HG02571 (cell line): ENCODE results near the gene SCD5.

Experiments
- ATAC-seq: cut with Tn5 transposase; IDR thresholded peaks from one replicate; pipeline ENCODE4 v1.9.1; 2021; ENCODE audit warnings: mild to moderate bottlenecking, moderate library complexity; ENCODE audit not compliant: unreplicated experiment

Gene SCD5

DNA sequence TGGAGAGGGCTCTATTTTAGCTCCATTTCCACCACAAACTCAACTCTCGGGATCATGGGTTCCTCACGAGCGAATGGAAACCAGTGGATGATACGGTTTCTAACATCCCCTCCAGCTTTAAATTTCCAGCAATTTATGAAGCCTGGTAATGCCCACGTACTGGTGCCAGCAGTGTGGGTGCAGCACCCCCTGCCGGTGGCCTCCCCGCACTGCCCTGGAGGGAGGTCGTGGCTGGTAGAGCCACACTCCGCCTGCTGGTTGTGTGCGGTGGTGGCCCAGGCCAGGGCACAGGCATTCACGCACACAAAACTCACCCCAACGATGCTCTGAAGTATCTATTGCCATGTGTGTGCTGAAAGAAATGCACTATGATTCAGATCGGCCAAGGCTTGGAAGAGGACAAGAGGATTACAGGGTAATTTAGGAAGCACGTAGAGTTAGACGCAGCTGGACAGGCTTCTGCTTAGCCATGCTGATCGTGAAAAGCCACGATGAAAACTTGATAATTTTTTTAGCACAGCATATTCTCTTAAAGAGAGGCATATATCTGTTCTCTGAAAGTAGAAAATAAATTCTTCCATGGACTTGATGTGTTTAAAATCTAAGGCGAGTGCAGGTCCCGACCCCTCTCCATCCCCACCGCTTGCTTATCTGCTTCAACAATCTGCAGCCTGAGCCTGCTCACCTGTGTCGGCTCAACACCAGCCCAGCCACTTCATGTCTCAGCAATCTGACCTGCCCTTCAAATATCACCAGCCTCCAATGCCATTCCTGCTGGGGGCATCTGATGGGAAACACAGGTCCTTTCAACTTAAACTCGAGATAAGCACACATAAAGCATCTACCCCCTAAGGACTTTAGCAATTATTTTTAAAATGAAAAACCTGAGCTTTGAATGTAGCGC is 59.1 kb downstream of the SCD5 start:
- ATAC-seq, result peak; percentile 98

DNA sequence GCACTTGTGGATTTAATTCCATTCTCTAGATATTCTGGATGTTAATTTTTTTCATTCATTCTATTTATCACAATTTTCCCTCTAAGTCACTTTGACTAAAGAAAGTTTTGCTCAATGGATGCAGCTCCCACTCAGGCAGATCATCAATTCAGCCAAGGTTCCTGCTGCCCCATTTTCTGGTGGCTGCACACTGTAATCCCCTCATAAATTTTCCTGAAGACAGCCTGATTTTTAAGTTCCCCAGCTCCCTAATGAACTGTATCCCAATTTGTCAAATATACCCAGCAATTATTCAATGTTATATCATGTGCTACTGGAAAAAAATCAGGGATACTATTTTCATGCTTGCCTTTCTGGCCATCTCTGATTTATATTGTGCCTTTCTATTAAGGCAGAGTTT is 61.2 kb downstream of the SCD5 start:
- ATAC-seq, result no peak

DNA sequence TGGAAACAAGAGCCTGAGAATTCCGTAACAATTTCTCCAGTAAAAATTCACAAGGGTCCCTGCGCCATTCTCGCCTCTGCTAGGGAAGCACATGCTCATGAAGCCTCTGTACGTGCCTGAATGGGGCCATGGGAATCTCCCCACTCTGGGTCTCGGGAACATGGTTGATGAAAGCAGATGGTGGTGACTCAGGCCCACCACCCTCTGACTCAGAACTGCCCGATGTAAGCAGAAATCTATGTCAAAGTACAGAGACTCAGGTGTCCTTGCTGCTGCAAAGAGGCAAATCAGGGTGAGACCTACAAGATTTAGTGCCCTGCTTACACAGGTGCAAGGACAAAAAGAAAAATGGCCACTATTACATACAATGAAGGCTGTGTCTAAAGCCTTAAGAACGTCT is 65.0 kb downstream of the SCD5 start:
- no peak for ATAC-seq

DNA sequence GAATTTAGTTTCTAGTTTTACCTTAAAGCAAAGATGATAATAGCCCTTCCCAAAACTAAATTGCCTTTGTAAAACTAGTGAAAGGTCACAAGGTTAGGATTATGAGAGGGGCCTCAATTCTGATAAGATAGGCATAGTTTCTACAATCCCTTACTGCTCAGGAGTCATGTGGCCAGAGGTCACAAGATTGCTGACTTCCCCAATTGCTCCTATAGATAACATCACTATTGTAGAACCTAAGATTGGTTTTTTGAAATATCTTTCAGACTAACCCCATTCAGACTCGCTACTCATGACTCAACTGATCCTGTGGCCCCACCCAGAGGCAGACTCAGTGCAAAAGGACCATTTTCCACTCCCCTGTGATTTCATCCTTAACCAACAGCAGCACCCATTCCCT is 70.3 kb downstream of the SCD5 start:
- ATAC-seq, result no peak

DNA sequence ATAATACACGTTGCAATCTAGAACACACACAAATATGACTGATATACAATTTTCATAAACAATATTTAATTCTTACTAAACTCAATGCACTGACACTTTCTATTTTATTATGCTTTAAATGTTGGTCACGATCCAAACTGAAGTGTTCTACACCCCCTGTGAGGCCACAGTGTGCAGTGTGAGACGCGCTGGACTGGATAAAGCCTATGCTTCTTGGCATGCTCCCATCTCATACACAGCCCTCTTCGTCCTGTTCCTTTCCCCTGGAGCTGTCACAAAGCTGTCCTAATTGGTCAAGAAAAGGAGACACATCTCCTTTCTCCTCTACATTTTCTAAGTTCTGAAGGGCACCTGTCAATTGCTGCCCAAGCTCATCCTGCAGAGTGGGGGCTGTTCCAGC is 72.0 kb downstream of the SCD5 start:
- no peak for ATAC-seq

DNA sequence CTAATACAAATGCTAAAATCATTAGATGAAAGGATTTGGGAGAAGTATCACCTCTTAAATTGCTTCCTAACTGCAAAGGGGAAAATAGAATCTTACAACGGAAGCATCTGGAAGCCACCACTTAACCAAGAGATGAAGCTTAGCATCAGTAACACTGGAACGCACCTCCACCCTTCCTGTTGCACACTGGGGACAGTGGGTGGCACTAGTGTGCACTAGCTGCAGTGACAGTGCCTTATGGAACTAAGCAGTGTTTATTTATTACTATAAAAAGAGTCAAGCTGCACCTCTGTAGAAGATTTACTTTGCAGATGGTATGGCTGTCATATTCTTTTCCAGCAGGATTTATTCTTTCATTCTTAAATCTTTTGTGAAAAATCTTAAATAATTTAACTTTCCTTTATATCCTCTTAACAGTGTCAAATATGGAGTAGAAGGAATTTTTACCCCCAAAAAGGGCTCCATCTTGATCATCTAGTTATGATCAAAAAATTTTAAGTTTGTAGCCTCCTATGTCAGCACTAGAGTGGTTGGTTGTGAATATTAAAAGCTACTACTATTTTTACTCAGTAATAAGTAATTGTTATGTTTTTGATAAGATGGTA is 76.7 kb downstream of the SCD5 start:
- no peak for ATAC-seq

DNA sequence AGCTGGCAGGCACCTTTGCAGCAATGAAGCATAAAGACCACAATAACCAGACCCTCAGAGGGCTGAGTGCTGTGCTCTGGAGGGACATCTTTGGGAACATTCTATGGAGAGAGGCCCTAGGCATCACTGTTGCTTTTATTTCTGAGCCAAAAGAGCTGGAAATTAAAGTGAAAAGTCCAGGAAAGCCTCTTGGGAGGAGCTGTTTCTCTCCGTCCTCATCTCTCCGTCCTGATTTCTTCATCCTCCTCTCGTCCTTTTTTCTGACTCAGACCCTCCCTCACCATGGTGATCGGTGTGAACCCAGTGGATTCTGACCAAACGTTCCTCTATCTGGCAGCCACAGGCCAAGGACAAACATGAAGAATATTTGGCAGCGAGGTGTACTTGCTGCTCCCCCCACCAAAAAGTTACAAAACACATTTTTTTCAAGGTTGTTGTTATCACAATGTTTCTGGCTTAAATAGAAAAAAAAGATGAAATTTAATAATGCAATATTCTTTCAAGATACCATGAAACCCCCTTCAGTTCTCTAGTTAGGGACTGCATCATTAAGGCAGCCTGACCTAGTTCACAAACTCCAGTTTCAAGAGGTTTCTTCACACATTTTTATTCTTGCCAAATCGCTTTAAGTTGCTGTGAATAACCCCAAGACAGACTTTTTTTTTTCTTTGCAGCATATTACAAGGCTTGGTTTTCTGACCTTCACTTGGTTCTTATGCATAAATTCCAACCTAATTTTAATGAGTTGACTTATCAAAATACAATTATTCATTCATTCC is 80.2 kb downstream of the SCD5 start:
- ATAC-seq, result no peak

DNA sequence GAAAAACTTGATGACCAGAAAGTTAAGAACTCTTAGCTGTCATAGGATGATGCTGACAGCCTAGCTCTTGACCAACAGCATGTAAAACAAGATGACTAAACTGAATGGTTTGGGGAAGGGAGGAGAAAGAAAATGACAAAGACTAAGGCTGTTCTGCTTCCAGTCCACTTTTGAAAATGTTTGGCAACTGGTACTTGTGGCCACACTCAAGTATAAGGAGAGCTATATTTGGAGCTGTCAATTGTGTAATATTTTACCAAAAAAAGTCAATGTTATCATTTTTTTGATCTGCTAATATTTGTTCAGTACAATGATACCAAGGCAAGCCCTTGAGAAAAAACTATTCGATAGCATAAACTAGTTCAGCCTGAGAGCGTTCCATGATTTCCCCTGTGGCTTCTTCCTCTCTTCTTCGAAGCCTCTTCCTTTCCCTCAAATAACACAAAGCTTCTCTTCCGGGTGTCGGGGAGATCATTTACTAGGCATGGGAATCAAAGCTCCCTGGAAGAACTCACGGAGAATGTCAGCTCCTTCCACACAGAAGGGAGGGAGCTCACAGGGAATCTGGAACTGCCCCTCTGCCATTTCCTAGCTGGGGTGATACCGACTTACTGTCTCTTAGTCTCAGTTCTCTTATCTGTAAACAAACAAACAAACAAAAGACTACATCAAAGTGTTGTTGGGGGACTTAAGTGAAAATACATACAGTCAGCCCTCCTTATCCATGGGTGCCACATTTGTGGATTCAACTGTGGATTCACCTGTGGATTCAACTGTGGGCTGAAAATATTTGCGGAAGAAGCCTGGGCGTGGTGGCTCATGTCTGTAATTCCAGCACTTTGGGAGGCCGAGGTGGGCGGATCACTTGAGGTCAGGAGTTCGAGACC is 82.6 kb downstream of the SCD5 start:
- no peak for ATAC-seq

DNA sequence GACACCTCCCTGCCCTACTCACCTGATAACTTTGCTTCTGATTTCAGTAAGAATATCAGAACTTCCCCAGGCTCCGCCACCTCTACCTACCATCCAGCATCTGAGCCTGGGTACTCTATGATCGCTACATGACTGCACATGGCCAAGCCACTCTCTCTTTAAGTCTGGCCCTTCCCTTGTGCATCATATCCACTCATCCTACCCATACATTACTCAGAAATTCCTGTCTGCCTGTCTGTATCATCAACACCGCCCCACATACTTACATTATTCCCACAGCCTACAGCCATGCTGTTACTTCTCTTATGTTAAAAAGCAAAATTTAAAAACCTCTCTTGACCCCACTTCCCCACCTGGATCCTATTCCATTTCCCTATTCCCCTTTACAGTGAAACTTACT is 84.7 kb downstream of the SCD5 start:
- ATAC-seq, result no peak

DNA sequence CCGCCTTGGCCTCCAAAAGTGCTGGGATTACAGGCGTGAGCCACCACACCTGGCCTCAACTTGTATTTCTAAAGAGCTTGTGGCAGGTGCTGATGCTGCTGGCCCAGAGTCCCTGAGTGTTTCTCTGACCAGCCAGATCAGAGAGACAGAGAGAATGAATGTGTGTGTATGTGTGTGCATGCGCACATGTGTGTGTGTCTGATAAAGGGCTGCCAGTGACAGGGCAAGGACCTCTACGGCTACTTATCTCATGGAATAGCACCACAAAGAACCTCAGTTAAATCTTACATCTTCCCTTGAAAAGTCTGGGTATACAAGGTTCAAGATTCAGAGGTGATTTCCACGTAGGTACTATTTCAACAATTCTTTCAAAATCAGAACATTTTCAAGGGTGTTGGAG is 86.0 kb downstream of the SCD5 start:
- no peak for ATAC-seq

DNA sequence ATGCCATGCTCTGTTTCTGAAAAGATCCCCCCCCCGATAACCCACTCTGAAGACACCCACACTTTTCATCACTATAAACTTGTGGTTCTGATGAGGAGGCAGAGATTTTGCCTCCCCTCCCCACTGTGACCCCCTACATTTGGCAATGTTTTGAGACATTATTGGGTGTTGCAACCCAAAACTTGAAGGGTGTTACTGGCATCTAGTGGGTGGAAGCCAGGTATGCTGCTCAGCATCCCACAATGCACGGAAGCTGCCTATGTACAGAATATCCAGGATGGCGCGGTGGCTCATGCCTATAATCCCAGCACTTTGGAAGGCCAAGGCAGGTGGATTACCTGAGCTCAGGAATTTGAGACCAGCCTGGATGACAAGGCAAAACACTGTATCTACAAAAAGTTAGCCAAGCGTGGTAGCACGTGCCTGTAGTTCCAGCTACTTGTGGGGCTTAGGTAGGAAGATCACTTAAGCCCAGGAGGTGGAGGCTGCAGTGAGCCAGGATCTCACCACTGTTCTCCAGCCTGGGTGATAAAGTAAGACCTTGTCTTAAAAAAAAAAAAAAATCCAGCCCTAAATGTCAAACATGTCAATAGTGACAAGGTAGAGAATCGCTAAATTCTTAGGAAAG is 87.3 kb downstream of the SCD5 start:
- no peak for ATAC-seq

DNA sequence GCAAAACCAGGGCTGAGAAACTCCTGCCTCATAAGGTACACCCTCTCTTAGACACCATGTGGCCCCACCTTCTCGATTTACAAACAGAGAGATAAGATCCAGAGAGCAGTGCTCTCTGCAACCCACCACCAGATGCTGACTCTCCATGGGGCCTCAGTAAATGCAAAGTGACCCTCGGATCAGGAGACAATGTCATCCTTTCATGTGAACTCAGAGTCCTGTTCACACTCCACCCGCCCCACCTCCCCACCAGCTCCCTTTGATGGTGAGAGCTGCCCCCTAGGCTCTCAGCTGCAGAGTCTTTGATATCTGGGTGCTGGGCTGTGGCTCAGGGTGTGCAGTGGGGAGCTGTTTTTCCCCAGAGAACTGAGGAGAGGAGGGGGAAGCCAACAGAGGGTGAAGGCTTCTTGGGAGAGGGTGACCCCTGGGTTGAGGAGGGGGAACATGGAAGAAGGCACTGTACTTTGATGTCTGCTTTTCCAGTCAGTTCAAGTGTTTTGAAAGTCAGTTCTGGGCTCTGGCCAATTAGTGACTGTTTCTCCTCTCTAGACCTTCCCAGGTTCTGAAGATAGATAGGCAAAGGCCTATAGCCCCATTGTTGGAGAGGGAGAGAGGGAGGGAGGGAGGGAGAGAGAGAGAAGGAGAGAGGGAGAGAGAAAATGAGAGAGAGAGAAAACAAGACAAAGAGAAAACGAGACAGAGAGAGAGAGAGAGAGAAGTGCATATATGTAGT is 88.2 kb downstream of the SCD5 start:
- no peak for ATAC-seq

DNA sequence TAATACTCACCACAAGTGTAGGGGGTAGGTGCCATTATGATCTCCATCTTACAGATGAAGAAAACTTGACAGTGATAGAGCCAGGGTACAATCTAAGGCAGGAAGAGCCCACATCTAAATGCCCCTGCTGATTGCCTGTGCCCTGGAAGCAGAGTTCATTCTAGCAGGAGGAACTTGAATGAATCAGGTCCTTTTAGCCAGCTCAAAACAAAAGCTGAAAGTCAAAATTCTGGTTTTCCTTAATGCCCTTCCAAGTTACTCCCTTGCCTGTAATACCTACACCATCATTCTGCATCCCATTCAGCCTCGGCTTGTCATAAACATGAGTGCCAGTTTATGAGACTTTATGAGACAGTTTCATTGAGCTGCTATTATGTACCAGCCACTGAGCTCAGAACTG is 89.6 kb downstream of the SCD5 start:
- ATAC-seq, result no peak

DNA sequence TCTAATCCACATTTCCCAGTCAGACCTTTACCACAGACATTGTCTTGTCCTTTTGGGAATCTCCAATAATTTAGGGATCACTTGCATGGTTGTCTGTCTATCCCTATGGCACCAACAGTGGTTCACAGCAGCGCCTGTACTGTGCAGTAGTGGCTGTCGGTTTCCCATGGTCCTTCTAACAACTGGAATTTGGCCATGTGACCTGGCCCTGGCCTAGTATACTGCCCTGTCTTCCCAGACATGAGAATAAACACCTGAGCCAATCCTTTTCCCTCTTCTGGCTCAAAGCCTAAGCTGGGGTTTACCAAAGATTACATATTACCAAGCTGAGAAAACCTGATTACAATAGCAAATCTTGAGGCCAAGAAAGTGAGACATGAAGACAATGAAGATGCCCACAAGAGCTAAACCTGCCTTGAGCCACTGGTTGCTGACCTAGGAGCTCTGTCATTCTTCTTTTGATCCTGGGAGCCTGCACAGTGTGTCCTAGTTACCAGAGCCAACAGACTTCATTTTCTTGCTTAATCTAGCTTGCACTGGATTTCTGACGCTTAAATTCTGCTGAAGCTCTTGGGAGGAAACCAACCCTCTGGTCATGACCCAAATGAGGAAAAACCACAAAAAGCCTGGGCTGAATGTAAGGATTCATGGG is 92.1 kb downstream of the SCD5 start:
- no peak for ATAC-seq

DNA sequence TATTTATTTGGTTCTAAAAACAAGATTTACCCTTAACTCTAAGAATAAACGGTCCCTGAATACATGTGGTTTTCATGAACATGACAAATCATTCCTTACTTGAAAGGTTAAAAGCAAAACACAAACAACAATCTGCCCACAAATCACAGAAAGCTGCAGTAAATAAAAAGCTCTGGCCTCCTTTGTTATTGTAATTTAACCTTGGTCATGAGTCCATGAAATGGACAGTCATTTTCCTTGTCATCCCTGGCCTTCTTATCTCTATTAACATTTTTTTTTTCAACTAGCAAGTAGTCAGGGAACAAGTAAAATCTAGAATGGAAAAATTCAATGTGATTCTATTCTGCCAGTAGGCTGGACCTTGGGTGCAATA is 92.7 kb downstream of the SCD5 start:
- ATAC-seq, result no peak

DNA sequence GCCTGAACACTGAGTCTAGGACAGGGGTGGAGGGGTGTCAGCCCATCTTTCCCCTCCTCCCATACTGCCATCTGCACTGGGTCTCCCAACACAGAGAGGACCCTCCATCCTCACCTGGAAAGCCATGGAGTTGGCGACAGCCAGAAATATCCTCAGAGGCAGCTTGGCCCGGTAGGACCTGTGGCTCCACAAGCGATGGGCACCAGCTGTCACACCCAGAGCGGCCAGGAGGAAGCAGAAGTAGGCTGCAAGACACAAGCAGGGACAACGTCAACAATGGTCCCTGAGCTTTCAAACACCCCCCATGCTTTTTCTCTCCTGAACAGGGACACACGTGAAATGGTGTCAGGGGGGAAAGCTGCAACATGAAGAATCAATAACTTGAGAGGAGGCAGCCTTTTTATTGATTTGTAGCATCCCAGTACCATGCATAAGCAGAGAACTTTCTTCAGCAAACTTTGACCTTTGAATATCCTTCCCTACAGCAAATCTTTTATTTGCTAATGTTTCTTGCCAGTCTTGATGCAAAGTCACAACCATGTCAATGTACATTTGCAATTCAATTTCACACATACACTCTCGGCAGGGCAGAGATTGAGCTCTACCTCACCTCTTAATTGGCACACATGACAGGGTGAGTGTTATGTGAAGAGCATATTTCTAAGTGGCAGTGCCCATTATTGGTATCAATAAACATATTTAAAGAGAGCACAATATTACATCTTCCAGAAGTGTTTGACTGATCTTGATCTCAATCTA is 93.2 kb downstream of the SCD5 start:
- ATAC-seq, result no peak

DNA sequence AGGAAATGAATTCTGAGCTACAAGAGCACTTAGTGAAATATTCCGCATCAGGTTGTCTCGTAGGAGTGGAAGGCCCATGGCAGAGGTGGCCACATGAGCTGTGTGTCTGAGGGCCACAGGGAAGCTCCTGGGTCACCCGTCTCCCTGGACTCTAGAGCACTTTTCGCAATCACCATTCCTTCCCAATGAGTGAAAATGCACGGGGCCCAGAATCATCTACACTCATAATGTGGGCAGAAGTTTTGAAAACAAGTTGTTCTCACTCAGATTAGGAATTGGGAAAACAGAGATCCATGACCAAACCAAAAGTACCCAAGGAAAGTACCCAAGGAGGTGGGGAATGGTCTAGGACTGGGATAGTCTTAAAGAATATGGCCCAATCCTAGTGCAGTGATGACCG is 94.4 kb downstream of the SCD5 start:
- no peak for ATAC-seq

DNA sequence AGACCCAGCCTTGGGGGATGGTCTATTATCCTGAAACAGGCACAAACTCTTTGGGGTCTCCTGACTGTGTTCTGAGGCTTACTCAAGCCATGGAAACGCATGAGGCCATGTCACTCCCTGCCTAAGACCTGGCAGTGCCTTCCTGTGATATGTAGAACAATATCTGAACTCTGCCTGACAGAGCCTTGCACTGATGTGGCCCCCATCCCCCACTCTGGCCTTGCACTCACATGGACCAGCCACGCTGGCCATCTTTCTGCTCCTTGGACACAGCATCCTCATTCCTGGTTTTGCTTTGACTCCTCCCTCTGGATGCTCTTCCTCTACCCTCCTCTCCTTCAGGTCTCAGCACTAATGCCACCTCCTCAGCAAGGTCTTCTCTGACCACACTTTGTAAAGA is 100.2 kb downstream of the SCD5 start:
- no peak for ATAC-seq

DNA sequence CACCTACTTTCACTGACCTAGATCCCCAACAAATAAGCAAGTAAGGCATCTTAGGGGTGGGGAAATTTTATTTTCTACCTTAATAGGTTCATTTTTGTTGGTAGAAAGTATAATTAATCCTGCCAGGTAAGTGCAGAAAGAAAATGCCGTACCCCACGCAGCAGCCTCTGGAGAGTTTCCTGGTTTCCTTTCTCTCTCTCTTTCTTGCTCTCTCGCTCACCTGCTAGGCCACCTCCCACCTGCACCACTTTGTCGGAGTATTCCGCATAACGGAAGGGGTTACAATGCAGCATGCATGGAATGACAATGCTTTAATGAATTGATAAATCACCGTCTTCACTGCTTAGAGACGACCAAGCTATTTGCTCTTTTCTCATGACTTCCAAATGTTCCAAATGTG is 101.0 kb downstream of the SCD5 start:
- ATAC-seq, result no peak
